HG02678 (cell line): ENCODE results near the gene CDC73.
"Not testable (repeated sequence)": the region's sequence is repeated elsewhere in the genome, so short reads cannot be mapped to it uniquely, and the experiment has no call there.

Source experiments
- ATAC-seq: cut with Tn5 transposase; IDR thresholded peaks from one replicate; pipeline ENCODE4 v1.9.1; 2021; ENCODE audit warnings: mild to moderate bottlenecking, moderate library complexity; ENCODE audit not compliant: unreplicated experiment

Gene CDC73

GRCh38 chr1:193176113-193176512, 54.3 kb downstream of the CDC73 start:
- no peak for ATAC-seq

GRCh38 chr1:193176788-193177187, 55.0 kb downstream of the CDC73 start:
- no peak for ATAC-seq

GRCh38 chr1:193179094-193179493, 57.3 kb downstream of the CDC73 start:
- ATAC-seq: no peak

- ATAC-seq: no peak
These were observed 59.7 kb downstream of the CDC73 start for GRCh38 chr1:193181536-193181935.

- no peak for ATAC-seq
These were observed 60.2 kb downstream of the CDC73 start for GRCh38 chr1:193181985-193182384.

GRCh38 chr1:193183019-193183627, 61.3 kb downstream of the CDC73 start:
- peak; percentile 62 for ATAC-seq

GRCh38 chr1:193184776-193185175, 62.9 kb downstream of the CDC73 start:
- no peak for ATAC-seq

- ATAC-seq: no peak
These were observed 63.4 kb downstream of the CDC73 start for GRCh38 chr1:193185211-193185610.

GRCh38 chr1:193185901-193186731, 64.3 kb downstream of the CDC73 start, which contains the start of gene B3GALT2:
Gene B3GALT2 (minus strand): TSS chr1:193186613. CDS start chr1:193181562, 5,051 bp downstream.
- no peak for ATAC-seq

GRCh38 chr1:193187114-193187513, 65.3 kb downstream of the CDC73 start:
- ATAC-seq: no peak

- ATAC-seq: not testable (repeated sequence)
These were observed 67.1 kb downstream of the CDC73 start for GRCh38 chr1:193188915-193189314.

- ATAC-seq: no peak
These were observed 67.7 kb downstream of the CDC73 start for GRCh38 chr1:193189442-193190095.

- peak; percentile 42 for ATAC-seq
These were observed 68.4 kb downstream of the CDC73 start for GRCh38 chr1:193190096-193190744.

GRCh38 chr1:193192586-193192985, 70.8 kb downstream of the CDC73 start:
- ATAC-seq: no peak

- no peak for ATAC-seq
These were observed 78.1 kb downstream of the CDC73 start for GRCh38 chr1:193199940-193200339.

GRCh38 chr1:193201021-193201420, 79.2 kb downstream of the CDC73 start:
- ATAC-seq: no peak

GRCh38 chr1:193210996-193211395, 89.2 kb downstream of the CDC73 start:
- no peak for ATAC-seq

GRCh38 chr1:193211539-193211938, 89.7 kb downstream of the CDC73 start:
- ATAC-seq: peak; percentile 73

GRCh38 chr1:193212637-193213036, 90.8 kb downstream of the CDC73 start:
- no peak for ATAC-seq

GRCh38 chr1:193213998-193214397, 92.2 kb downstream of the CDC73 start:
- no peak for ATAC-seq

GRCh38 chr1:193216920-193217319, 95.1 kb downstream of the CDC73 start:
- no peak for ATAC-seq
